ENCODE data around the gene ZNF804B. TPM values are rescaled to one million over a fixed set of nuclear protein-coding genes. Genes with fewer than 3 reads are reported as not detected.

The ZNF804B gene
- total and polyA plus RNA-seq, 4 donors, result not detected

DNA sequence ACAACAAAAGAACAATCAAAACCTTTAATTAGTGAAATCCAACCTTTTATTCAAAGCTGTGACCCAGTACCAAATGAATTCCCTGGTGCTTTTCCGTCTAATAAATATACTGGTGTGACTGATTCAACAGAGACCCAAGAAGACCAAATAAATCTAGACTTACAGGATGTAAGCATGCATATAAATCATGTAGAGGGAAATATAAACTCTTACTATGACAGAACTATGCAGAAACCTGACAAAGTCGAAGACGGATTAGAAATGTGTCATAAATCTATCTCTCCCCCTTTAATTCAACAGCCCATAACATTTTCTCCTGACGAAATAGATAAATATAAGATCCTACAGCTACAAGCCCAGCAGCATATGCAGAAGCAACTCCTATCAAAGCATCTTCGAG, 576.6 kb downstream of the ZNF804B start:
- H3K27me3 ChIP-seq (ENCODE audit: control insufficient read depth in 4 of 4, insufficient read depth in 4 of 4, low read length in 3 of 4), result no peaks in the 10 kb centered on the region
- no peaks in the 10 kb centered on the region for H3K4me1 ChIP-seq (ENCODE audit: control insufficient read depth in 4 of 4, insufficient read depth in 4 of 4, low read length in 3 of 4)
- peaks cover 0 to 3% (median 0%) of the 10 kb centered on the region in 4 donors for H3K9me3 ChIP-seq (ENCODE audit: control insufficient read depth in 4 of 4, low read length in 3 of 4)
- no peak overlapping the region for H3K9ac ChIP-seq (ENCODE audit: low read depth in 1 of 2, low read length in 2 of 2)
- TF ChIP-seq SP1 (IDR thresholded peaks at IDR 0.05) (no peak), EGR1 (IDR thresholded peaks at IDR 0.05; ENCODE audit: low read depth in 2 of 2) (no peak), YY1 (IDR thresholded peaks at IDR 0.05) (no peak), FOXA1 (IDR thresholded peaks at IDR 0.05) (no peak), RAD21 (IDR thresholded peaks at IDR 0.05) (no peak), RXRA (IDR thresholded peaks at IDR 0.05) (no peak), REST (IDR thresholded peaks at IDR 0.05) (no peak), FOXA2 (IDR thresholded peaks at IDR 0.05) (no peak), TAF1 (conservative IDR thresholded peaks at IDR 0.05) (no peak), CTCF (IDR thresholded peaks at IDR 0.05; ENCODE audit: low read depth, low read length, missing input control) (no peak), GABPA (IDR thresholded peaks at IDR 0.05 in 1 of 2, conservative IDR thresholded peaks at IDR 0.05 in 1 of 2) (no peak), NR2F2 (IDR thresholded peaks at IDR 0.05) (no peak), MAX (IDR thresholded peaks at IDR 0.05) (no peak), JUND (IDR thresholded peaks at IDR 0.05) (no peak), HNF4G (IDR thresholded peaks at IDR 0.05) (no peak), HNF4A (conservative IDR thresholded peaks at IDR 0.05) (no peak)
- TF ChIP-seq, protein P1, sequence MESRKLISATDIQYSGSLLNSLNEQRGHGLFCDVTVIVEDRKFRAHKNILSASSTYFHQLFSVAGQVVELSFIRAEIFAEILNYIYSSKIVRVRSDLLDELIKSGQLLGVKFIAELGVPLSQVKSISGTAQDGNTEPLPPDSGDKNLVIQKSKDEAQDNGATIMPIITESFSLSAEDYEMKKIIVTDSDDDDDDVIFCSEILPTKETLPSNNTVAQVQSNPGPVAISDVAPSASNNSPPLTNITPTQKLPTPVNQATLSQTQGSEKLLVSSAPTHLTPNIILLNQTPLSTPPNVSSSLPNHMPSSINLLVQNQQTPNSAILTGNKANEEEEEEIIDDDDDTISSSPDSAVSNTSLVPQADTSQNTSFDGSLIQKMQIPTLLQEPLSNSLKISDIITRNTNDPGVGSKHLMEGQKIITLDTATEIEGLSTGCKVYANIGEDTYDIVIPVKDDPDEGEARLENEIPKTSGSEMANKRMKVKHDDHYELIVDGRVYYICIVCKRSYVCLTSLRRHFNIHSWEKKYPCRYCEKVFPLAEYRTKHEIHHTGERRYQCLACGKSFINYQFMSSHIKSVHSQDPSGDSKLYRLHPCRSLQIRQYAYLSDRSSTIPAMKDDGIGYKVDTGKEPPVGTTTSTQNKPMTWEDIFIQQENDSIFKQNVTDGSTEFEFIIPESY (IDR thresholded peaks at IDR 0.05), result no peak
- TF ChIP-seq, protein P2, sequence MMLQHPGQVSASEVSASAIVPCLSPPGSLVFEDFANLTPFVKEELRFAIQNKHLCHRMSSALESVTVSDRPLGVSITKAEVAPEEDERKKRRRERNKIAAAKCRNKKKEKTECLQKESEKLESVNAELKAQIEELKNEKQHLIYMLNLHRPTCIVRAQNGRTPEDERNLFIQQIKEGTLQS (IDR thresholded peaks at IDR 0.05), result no peak
- DNase-seq (ENCODE audit: low spot score), result no peak
- WGBS, result 64% methylated on average over 5 of the region's 5 CpGs
- H3K36me3 ChIP-seq (ENCODE audit: control insufficient read depth in 4 of 4, insufficient read depth in 3 of 4, low read depth in 1 of 4, low read length in 3 of 4), result no peaks in the 10 kb centered on the region
- H3K4me3 ChIP-seq (ENCODE audit: low read depth in 1 of 3, low read length in 3 of 3), result no peak overlapping the region
- no peak overlapping the region for H3K27ac ChIP-seq (ENCODE audit: low read depth in 1 of 2, low read length in 2 of 2)

All from liver (tissue), 9 donors.